Measurements from ENCODE around the gene GALNT18. TPM values are rescaled to one million over a fixed set of nuclear protein-coding genes. Genes with fewer than 3 reads are reported as not detected.

Gene GALNT18
- total RNA-seq, 2 donors from 2014 or later = 20.1 to 21.5 TPM

DNA sequence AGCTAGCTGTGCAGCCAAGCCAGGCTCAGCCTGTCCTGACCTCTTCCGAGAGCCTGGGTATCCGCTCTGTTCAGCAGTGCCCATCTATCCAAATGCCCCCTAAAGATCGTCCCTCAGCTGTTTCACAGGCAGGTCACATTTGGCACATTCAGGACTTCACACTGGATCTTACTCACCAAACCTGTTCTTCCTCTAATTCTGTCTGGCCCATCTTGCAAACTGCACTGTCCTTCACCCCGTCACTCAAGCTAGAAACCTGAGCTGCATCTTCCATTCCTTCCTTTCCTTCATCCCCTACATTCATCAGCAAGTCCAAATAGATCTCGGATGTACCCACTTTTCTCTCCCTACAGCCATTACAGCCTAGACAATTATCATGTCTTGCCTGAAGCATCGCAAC lies 208.0 kb downstream of the GALNT18 start:
- DNase-seq = no peak
- intact Hi-C loops (cut with DNase I) = loop anchor here in 1 of 2 donors (10.0 kb wide), 1 partner anchor 371 kb away; no protein-coding TSS in a partner anchor
- no peak for ATAC-seq

DNA sequence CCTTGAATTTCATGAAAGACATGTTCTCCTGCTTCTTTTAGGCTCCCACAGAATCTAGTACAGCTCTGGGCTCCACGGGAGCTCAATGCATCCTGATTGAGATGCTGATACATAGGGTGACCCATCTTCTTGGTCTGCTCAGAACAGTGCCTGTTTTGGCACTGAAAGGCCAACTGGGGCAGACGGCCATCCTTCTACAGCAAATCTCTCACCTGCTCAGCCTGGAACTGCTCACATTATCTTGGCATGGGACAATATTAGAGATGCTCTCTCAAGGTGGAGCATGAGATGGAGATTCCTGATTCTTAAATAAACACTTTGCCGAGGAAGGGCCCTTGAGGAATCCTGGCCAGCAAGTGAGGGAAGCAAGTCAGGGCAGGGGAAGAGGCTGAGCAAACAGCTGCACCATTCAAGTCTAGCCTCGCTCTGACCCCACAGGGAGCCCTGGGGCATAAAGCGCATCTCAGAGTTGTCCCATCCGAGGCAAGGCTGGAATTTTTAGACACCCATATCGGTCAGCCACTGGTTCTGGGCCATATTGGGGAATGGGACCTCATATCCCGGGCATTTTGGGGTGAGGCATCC lies 210.3 kb downstream of the GALNT18 start:
- intact Hi-C loops (cut with DNase I) = loop anchor here in 1 of 2 donors (10.0 kb wide), 1 partner anchor 373 kb away; no protein-coding TSS in a partner anchor
- ATAC-seq (no peak), DNase-seq (no peak)

DNA sequence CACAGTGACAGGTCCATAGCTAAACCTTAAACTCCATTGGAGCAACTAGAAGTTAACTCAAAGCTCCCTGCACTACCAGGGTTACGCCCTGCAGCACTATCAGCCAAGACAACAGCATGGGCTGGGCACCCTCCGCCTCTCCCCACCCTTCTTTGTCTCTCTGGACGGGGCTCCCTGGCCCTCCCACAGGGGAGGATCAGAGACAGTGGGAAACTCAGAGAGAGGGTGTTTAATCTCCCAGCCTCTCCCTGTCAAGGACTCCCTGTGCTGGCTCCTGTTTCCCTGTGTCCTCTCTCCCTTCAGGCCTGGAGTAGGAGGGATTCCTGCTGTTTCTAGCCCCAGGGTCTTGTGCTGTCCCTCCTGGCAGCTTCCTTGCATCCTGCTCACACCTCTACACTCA lies 211.9 kb downstream of the GALNT18 start:
- intact Hi-C loops (cut with DNase I) = loop anchor here (10.0 kb wide), 2 partner anchors 105 to 375 kb away; no protein-coding TSS in a partner anchor
- ATAC-seq (peak in 1 of 2 donors; percentile 78), DNase-seq (peak; percentile 37)

DNA sequence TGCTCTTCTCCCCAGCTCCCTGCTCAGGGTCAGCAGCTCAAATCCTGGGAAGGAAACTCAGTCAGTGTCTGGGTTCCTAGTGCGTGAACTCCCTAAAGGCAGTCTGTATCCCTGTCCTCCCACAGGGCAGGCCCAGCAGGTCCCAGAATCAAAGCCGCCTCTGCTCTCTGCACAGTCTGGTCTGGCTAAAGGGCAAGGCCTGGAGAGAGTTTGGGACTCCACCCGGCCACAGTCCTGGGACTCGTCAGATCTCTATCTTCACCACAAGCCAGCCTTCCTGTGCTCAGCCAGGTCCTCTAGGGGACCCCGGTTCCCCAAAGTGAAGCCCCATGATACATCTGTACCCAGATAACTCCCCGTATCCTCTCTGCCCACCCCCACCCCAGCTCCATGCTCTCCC lies 212.6 kb downstream of the GALNT18 start:
- intact Hi-C loops (cut with DNase I) = loop anchor here in 1 of 2 donors (10.0 kb wide), 1 partner anchor 106 kb away; no protein-coding TSS in a partner anchor
- DNase-seq (no peak), ATAC-seq (no peak)

DNA sequence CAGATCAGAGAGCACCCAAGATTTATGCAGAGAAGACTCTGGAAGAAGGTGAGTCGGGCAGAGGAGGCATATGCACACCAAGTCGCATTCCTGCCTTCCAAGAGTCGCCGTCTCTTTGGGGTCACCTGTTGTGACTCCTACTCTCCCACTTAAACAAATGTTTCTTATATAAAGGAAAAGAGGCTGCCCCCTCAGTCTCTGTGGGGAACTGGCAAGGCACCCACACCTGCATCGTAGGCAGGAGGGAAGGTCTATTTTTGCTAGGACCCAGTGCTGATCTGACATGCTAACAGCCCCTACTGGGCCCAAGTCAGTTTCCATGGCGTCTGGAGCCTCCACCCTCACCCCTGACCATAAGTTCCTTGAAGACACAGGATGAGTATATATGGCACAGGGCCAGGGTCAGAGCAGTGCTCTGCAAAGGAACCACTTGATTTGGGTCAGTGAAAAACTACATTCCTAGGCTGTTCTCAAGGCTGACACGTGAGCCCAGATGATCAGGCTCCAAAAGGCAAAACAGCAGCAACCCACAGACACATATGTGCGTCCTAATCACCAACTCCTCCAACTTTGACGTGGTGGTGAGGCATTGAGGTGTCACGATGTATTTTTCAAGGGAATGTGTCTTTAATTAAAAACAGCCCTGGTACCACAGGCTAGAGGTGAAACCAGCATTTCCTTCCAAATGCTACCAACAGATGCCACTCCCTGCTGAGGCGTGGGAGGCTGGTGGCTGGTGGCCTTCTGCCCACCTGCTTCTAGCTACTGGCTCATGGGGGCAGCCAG lies 213.2 kb downstream of the GALNT18 start:
- DNase-seq (no peak), ATAC-seq (no peak)
- intact Hi-C loops (cut with DNase I) = loop anchor here in 1 of 2 donors (10.0 kb wide), 1 partner anchor 106 kb away; no protein-coding TSS in a partner anchor

DNA sequence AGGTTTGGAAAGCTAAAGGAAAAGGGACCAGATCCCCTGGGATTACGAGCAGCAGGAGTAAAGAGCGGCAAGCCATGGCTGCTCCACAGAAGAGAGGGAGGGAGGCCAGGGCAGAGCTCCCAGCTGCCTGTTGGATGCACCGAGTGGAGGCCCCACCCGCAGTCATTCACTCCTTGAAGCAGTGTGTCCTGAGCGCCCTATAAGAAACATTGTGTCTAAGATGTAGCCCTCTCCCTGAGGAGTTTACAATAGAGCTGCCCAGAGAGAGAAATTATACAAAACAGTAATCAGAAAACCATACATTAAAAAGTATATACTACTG lies 214.1 kb downstream of the GALNT18 start:
- intact Hi-C loops (cut with DNase I) = loop anchor here in 1 of 2 donors (10.0 kb wide), 1 partner anchor 107 kb away; no protein-coding TSS in a partner anchor
- no peak for ATAC-seq
- DNase-seq = no peak

DNA sequence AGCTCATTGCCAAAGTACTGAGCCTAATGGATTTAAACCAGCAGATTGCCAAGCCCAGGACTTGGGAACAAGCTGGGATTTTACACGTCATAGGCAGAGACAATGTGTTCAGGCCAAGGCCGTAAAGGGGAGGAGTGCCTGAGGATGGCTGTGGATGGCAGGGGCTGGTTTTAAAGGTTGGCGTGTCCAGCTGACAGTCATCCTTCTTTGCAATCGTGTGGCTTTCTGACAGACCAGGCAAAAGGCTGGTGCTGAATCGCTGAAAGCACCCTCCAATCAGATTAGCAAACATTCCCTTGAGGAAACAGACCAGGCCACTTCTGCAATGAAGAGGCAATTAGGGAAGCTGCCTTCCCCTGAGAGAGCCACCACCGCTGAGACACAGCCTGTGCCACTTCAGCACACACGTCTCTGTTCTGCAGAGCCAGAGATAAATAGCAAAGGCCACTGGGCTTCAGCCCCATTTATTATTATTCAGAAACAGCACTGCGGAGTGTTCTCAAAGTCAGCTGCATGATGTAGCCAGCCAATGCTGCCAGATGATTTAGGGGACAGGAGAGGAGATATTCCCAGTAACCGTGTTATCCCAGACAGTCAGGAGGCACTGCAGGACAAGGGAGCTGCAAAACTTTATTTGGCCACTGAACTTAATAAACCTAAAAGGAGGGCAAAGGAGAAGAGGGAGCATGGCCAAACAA lies 214.6 kb downstream of the GALNT18 start:
- ATAC-seq (peak; percentile 57 to 77), DNase-seq (peak; percentile 42)
- intact Hi-C loops (cut with DNase I) = loop anchor here in 1 of 2 donors (10.0 kb wide), 1 partner anchor 108 kb away; no protein-coding TSS in a partner anchor

DNA sequence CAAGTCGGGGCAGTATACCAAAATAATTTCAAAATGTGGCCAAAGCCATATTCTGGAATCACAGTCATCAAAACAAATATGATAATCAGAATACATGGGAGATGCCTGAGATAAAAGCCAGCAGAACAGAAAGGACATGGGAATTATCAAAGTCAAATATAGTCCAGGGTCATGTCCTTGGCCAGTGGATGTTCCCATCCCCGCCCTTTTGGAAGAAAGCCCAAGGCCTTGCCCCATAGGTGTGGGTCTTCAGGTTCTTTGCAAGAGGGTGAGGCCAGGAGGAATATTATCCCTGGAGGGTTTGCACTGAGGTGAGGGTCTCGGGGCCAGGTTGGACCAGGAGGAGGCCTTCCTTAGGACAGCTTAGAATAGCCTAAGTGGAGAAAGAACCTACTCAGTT lies 215.2 kb downstream of the GALNT18 start:
- intact Hi-C loops (cut with DNase I) = loop anchor here in 1 of 2 donors (10.0 kb wide), 1 partner anchor 108 kb away; no protein-coding TSS in a partner anchor
- DNase-seq = no peak
- ATAC-seq = no peak

DNA sequence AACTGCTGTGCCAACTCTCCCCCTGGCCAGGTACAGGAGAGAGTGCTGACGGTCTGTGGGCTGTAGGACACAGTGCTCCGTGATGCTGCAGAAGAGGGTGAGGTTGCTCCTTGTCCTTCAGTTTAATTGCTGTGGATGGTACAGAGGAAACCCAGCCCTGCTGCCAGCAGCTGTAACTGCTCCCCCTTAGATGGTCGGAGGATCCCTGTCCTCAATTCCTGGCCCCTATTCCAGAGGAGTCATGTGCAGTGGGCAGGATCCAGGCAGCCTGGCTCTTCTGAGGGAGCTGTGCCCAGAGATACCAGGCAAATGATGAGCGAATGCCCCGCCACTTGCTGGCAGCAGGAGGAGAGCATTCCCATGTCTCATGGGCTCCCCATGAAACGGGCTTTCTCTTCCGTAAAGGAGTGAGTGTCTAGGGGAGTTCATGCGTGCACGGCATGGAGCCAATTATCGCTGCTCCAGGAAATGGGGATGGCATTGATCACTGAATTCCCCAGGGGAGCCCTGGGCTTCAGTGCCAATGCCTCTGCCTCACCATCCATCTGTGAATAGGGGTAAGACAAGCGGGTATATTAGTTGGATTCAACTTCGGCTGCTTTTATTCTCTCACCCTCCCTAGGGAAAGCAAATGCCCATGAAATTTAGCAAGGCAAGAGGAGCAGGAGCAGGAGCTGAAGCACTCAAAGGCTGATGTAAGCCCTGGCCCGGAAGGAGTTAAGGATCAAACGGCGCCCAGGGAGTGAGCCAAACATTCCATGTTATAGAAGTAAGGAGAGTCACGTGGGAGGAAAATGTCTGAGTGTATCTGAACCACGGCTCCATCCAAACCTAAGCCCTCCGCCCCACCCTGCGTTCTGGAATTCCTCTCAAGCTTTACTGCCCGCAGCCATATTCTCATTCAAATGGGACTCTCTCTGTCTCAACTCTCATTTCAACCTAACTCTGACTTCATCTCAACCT lies 217.8 kb downstream of the GALNT18 start:
- intact Hi-C loops (cut with DNase I) = loop anchor here in 1 of 2 donors (5.0 to 10.0 kb wide), 3 partner anchors 111 to 383 kb away; partner anchors contain the start of gene GALNT18
- ATAC-seq (peak in 1 of 2 donors; percentile 50), DNase-seq (peak; percentile 40)

DNA sequence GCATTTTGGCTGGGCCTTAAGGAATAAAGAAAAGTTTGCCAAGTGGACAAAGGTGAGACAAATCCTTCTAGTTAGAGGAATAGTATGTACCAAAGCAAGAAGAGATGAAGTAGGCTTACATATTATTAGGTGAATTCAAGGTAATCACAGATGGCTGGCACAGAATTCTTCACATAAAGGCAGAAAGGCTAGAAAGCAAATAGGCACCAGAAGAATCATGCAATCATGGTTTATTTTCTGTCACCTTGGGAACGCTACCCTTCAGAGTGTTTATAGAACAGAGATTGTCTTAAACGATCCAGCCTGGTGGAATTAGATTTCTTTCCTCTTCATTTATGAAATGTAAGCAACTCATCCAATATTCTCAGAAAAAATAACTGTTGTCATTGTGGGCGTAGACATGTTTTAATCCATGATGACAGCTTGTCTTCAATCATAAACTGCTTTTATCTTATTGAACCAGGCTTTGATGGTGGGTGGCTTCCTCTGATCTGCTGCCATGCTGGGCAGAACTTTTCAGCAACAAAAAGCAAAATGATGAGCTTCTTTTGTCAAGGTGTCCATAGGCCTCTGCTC lies 219.8 kb downstream of the GALNT18 start:
- intact Hi-C loops (cut with DNase I) = loop anchor here in 1 of 2 donors (5.0 to 10.0 kb wide), 3 partner anchors 113 to 385 kb away; partner anchors contain the start of gene GALNT18

DNA sequence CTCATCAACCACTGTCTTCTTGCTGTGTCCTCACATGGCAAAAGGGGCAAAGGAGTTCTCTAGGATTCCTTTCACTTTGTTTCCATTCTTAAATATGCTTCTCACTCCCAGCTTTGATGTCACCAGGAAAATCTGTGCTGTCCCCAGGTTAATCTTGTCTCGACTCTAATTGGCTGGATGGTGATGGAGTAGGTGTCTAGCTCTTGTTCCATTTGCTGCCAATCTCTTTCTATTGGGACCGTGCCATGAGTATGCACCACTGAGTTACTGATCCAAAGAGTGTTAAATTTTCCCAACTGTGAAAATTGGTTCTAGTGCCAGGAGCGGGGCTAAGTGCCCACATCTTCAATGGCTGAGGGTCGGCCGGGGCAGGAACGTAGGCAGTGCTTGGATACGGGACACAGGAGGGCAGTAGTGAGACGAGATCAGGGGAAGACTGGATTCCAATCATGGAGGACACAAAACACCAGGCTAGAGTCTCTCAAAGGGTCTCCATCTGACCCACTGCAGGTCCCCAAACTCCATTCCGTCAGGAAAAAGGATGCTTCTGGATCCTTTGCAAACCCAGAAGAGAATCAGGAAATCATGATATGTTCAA lies 221.1 kb downstream of the GALNT18 start:
- ATAC-seq (no peak), DNase-seq (no peak)
- intact Hi-C loops (cut with DNase I) = loop anchor here in 1 of 2 donors (5.0 to 10.0 kb wide), 3 partner anchors 114 to 387 kb away; partner anchors contain the start of gene GALNT18

More for the DNA sequence above, 219.8 kb downstream of the GALNT18 start:
- no peak for DNase-seq
- no peak for ATAC-seq

DNA sequence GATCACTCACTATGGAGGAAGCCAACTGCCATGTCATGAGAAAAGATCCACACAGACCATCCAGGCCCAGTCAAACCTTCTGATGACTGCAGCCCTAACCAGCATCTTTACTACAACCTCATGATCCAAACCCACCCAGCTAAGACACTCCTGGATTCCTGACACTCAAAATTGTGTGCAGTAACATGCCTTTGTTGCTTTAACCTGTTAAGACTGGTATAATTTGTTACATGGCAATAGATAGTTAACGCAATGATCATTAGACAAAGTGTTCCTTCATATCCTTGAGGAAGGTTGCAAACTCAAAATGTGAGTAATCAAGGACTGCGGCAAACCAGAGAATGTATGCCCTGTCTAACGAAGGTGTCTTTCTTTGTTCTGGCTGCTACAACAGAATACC lies 221.7 kb downstream of the GALNT18 start:
- ATAC-seq (no peak), DNase-seq (no peak)
- intact Hi-C loops (cut with DNase I) = loop anchor here in 1 of 2 donors (5.0 to 10.0 kb wide), 3 partner anchors 115 to 387 kb away; partner anchors contain the start of gene GALNT18

DNA sequence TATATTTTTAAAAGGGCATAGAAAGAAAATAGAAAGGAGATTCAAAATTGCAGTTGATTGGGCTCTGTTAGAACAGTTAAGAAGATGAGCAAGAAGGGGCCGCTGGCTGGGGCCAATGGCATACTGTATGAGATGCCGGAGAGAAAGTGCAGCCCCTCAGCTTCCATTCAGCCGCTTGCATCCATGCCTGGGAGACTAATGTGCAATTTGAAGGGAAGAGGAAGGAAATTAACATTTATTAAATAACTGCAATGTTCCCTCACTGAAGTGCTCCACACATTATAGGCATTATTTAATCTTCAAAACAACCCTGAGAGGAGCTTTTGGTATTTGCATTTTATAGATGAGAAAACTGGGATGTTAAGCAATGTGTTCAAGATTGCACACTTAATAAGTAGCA lies 224.0 kb downstream of the GALNT18 start:
- DNase-seq (no peak), ATAC-seq (no peak)
- intact Hi-C loops (cut with DNase I) = loop anchor here in 1 of 2 donors (10.0 kb wide), 1 partner anchor 227 kb away; the partner anchor contains the start of gene GALNT18

DNA sequence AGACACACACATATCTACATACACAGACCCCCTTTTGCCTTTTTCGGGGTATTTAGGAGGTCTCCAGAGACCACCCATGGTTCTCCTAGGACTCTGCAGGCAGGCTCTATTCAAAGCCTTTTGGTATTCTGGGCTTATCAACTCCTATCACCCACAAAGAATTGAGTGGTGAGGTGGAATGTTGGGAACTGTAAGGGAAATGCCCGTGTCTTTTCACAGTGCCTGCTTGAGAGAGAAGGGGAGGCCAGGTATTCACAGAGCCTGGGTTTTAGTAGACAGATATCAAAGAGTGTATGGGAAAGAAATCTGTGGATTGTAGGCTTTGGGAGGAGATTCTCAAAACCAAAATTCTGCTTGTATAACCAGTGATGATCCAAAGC lies 224.8 kb downstream of the GALNT18 start:
- intact Hi-C loops (cut with DNase I) = loop anchor here in 1 of 2 donors (10.0 kb wide), 1 partner anchor 228 kb away; the partner anchor contains the start of gene GALNT18
- DNase-seq (no peak), ATAC-seq (no peak)

DNA sequence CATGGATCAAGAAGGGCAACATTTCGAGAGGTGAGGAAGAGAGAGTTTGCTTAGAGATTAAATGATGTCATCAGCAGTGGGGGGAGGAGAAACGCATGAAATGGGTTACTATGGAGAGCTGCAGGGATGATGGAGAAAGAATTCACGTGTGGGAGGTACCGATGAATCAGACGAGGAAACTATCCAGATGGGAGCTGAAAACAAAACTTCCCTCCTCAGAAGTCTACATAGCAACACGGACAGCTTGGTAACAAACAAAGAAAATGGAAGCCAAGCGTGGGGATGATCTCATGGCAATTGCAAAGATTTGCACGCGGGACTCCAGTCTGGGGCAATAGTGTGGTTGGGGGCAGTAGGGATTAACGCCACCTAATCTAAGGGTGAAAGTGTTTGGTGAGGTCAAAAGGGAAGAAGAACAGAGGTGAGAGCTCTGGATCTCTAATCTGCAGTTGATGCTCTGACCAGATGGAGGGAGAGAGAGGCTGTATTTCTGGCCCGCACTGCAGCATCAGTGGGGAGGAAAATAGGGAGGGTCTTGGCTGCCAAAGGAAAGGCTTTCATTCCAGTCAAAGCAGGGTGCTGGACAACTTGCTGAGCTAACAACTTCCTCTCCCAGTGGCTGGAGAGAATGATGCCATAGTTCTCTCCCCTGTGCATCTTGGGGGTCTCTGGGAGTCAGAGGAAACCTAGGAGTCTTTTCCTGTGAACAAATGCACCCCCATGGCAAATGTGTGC lies 225.3 kb downstream of the GALNT18 start:
- intact Hi-C loops (cut with DNase I) = loop anchor here in 1 of 2 donors (10.0 kb wide), 1 partner anchor 228 kb away; the partner anchor contains the start of gene GALNT18
- DNase-seq = no peak
- peak; percentile 56 to 94 for ATAC-seq

DNA sequence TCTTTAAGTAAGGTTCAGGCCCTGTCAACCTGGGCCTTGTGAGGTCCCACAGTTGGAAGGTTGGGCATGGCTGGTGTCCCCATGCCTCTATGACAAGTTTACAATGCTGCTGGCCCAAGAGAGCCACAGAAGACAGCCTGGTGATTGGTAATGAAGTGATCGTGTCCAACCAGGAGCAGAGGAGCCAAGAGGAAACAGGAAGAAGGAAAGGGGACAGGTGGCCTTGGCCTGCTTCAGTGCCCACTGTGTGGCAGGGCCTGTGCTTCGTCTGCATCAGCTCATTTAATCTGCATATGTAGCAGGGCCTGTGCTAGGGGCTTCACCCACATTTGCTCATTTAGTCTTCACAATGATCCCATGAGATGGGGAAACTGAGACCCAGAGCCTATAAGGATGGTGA lies 226.7 kb downstream of the GALNT18 start:
- DNase-seq (no peak), ATAC-seq (no peak)
- intact Hi-C loops (cut with DNase I) = loop anchor here in 1 of 2 donors (10.0 kb wide), 1 partner anchor 230 kb away; the partner anchor contains the start of gene GALNT18

All from left cardiac atrium (tissue), 4 donors.